WTC11 (cell line): ENCODE results near the gene FBXL16.

ENCODE experiments used
- CREB1 ChIP-seq: sonication (generic); formaldehyde crosslinking; IDR thresholded peaks from 2 replicates; pipeline ENCODE4 v1.8.0; 2023; ENCODE audit warnings: mild to moderate bottlenecking, missing genetic modification reagents
- FOXK1 ChIP-seq: sonication (generic); formaldehyde crosslinking; IDR thresholded peaks from 2 replicates; pipeline ENCODE4 v1.8.0; 2022; ENCODE audit warnings: mild to moderate bottlenecking, moderate library complexity, missing genetic modification reagents
- MAX ChIP-seq: sonication (generic); formaldehyde crosslinking; IDR thresholded peaks from 2 replicates; pipeline ENCODE4 v1.8.0; 2022; ENCODE audit warnings: mild to moderate bottlenecking, missing genetic modification reagents
- USF2 ChIP-seq: sonication (generic); formaldehyde crosslinking; IDR thresholded peaks from 2 replicates; pipeline ENCODE4 v1.8.1; 2023; ENCODE audit warnings: mild to moderate bottlenecking, missing genetic modification reagents, moderate library complexity
- ZNF281 ChIP-seq: sonication (generic); formaldehyde crosslinking; IDR thresholded peaks from 2 replicates; pipeline ENCODE4 v1.8.0; 2023; ENCODE audit warnings: mild to moderate bottlenecking, missing genetic modification reagents
- TF ChIP-seq, protein P1 (sequence below): fragments of 250-450 bp; sonication (Bioruptor Pico); IDR thresholded peaks from 2 replicates; pipeline ENCODE4 v2.1.2; 2022; ENCODE audit warnings: mild to moderate bottlenecking, moderate library complexity

DNA sequence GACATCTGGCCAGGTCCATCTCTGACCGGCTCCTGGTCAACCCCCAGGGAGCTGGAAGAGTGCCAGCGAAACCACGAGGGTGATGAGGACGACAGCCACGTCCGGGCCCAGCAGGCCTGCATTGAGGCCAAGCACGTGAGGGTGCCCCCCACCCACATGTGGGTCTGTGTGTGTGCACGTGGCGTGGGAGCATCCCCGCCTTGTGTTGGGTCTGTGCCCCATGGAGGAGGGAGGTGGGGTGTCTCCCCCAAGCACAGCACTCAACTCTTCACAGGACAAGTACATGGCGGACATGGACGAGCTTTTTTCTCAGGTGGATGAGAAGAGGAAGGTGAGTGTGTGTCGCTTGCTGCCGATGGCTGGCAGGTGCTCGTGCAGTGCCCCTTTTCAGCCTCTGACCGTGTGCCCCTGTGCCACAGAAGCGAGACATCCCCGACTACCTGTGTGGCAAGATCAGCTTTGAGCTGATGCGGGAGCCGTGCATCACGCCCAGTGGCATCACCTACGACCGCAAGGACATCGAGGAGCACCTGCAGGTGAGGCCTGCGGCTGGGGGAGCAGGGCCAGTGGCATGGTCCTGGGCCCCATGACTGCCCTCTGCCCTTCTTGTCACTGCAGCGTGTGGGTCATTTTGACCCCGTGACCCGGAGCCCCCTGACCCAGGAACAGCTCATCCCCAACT is 23.7 kb downstream of the FBXL16 start:
- no peak for TF ChIP-seq USF2 (CRISPR knock-in tag)
- TF ChIP-seq ZNF281 (CRISPR knock-in tag), result no peak
- TF ChIP-seq MAX, result 0 out of 2 replicates have a peak, but pooled peaks have one; percentile 27
- no peak for TF ChIP-seq FOXK1 (CRISPR knock-in tag)
- TF ChIP-seq CREB1 (CRISPR knock-in tag), result no peak
- TF ChIP-seq, protein P1, sequence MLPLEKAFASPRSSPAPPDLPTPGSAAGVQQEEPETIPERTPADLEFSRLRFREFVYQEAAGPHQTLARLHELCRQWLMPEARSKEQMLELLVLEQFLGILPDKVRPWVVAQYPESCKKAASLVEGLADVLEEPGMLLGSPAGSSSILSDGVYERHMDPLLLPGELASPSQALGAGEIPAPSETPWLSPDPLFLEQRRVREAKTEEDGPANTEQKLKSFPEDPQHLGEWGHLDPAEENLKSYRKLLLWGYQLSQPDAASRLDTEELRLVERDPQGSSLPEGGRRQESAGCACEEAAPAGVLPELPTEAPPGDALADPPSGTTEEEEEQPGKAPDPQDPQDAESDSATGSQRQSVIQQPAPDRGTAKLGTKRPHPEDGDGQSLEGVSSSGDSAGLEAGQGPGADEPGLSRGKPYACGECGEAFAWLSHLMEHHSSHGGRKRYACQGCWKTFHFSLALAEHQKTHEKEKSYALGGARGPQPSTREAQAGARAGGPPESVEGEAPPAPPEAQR (CRISPR knock-in tag), result no peak
